Activated naive CD4-positive, alpha-beta T cell treated with anti-CD3 and anti-CD28 coated beads, Interleukin-2, amount 50 U/mL, for 72 hours (primary cell): ENCODE results near the gene UAP1. TPM values are rescaled to one million over a fixed set of nuclear protein-coding genes. Genes with fewer than 3 reads are reported as not detected.
A peak's percentile ranks its signal among the peaks of the same experiment; 100 is the strongest.

Experiments
- ATAC-seq, 2 donors: fragments of 150-1000 bp; cut with Tn5 transposase; 2 replicates each; pipeline ENCODE4 v1.10.0; 2021; ENCODE audit warnings: mild to moderate bottlenecking in 2 of 2, moderate library complexity in 2 of 2
- DNase-seq, 2 donors: peaks; one replicate each; pipeline ENCODE4 v3.0.0; 2021 to 2022; ENCODE audit warnings: low spot score in 2 of 2
- H3K27ac Mint-ChIP-seq, 2 donors: one replicate each; pipeline ENCODE4 v1.8.0; 2022; ENCODE audit warnings: mild to moderate bottlenecking in 2 of 2, mixed read lengths in 2 of 2
- H3K36me3 Mint-ChIP-seq, 2 donors: one replicate each; pipeline ENCODE4 v1.8.0; 2022; ENCODE audit warnings: mixed read lengths in 2 of 2
- H3K9me3 Mint-ChIP-seq, 2 donors: one replicate each; pipeline ENCODE4 v1.8.0; 2022; ENCODE audit warnings: mixed read lengths in 2 of 2
- total RNA-seq, 2 donors: library from RNA; stranded (reverse); gene quantifications; one replicate each; pipeline ENCODE4 v1.2.3, GENCODE V29; 2022

UAP1 gene
- total RNA-seq, 2 donors from 2014 or later: 18.6 to 34.0 TPM

DNA sequence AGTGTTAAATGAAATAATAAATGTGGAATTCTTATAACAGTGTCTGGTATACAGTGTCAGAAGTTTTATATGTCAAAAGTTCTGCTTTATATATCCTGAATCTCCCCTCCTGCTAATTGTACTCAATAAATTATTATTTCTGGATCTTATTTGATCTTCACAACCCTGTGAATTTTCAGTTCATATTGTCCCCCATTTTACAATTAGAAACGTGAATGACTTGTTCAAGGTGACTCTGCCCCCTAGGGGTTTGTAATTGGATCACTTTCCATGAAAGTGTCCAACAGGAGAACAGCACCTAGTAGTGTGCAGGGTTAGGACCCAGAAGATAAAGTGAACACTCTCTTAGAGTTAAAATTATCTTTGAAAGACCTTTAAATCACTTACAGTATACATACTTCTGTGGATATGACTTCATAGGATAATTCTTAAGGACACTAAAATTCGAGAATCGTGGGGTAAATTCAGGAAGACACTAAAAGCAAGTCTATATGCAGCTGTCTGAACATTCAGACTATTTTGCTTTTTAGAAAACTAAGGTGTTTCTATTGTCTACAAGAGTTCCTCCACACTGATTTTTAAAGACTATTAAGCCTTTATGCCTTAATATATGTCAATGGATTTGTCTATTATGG lies 66.3 kb downstream of the UAP1 start:
- DNase-seq: no peak
- no peaks in the 10 kb centered on the region for H3K9me3 Mint-ChIP-seq
- no peak overlapping the region for H3K27ac Mint-ChIP-seq
- ATAC-seq: peak in 1 of 2 donors; percentile 35
- no peaks in the 10 kb centered on the region for H3K36me3 Mint-ChIP-seq

DNA sequence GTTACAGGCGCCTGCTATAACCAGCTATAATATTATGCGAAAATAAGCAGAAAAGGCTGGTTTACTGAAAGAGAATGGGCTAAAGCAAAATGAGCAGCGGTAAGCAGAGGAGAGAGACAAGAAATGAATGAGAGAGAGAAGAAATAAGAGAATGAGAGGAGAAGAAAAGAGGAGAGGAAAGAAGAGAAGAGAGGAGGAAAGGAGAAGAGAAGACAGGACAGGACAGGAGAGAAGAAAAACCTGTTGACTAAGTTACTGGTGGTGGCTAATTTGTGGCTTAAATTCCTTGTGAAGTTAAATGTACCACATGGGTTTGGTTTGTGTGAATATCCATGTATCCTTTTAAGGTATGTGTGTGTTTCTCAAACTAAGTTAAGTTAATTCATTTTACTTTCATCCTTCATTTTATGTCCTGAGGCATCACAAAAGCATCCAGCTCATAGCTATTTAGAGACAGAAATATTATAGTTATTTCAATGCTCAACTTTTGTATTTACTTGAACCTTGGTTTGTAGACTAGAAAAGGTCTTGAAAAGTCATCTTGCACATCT lies 67.6 kb downstream of the UAP1 start:
- ATAC-seq: no peak
- Mint-ChIP-seq H3K9me3 (no peaks in the 10 kb centered on the region), H3K36me3 (no peaks in the 10 kb centered on the region), H3K27ac (no peak overlapping the region)
- DNase-seq: no peak

DNA sequence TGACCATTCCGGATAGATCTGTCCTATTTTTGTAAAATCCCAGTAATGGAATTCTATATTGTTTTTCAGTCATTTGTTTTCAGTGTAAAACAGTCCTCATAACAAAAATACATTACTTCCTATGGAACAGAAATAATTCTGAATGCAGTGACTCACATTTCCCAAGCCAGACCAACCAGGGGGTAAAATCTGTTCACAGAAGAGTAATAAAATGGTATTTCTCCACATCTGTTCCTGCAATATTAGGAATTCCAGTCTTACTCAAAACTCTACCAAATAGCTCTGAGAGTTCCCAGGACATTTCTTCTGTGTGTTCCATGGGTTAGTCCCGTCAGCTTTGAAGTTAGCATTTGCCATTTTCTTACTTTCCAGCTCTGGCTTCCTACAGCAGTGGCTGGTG lies 68.1 kb downstream of the UAP1 start:
- Mint-ChIP-seq H3K36me3 (no peaks in the 10 kb centered on the region), H3K9me3 (no peaks in the 10 kb centered on the region), H3K27ac (no peak overlapping the region)
- ATAC-seq (no peak), DNase-seq (no peak)

DNA sequence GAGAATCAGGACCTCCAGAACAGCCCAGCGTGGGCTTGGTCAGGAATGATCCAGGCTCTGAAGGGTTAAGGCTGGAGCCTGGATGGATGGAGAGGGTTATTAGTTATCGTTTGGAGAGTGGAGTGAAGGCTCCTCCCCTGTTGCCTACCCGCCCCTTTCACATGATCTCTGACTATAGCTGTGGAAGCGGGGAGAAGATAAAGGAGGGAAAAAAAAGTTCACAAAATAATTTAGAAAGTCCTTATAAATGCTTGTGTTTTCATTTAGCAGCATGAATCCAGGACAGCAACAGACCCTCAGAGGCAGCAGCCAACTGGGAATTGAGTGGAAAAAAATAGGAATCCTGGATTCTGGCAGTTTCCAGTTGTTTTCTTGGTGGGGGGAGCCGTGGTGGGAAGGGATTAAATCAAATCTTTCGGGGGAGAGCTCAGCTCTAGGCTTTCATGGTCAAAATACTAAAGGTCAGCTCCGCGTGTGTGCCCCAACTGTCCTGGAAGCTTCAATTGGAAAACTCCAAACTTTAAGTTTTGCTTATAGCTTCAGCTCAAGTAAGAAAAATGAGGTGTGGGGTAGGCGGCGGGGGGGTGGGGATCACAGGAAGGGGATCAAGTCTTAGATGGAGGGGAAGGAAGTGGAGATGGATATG lies 70.1 kb downstream of the UAP1 start:
- DNase-seq (no peak), ATAC-seq (no peak)
- H3K36me3 Mint-ChIP-seq: no peaks in the 10 kb centered on the region
- H3K27ac Mint-ChIP-seq: no peak overlapping the region
- H3K9me3 Mint-ChIP-seq: no peaks in the 10 kb centered on the region

DNA sequence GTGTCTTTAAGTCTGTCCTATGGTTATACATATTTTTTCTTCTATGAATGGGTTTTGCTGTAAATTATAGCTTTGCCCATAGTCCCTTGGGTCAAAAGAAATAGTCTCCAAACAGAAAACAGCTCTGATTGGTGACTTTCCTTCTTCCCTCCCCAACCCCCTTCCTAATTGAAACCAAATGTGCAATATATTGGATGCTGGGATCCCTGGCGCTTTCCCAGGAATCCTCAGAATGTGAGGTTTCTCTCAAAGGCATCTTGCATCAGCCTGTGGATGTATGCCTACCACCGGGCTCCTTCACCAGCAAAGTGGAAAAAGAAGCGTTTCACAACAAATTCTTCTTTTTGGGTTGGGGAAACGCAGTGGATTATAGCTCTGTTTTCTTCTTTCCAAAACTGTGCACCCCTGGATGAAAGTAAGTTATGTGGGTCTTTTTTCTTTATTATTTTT lies 70.7 kb downstream of the UAP1 start, which contains the start of gene DDR2:
DDR2 (plus strand) TSS at position 248 of the 450 bp plus-strand sequence. CDS start 86,600 bp downstream, outside the sequence.
- no peak for ATAC-seq
- DNase-seq: no peak
- no peaks in the 10 kb centered on the region for H3K36me3 Mint-ChIP-seq
- H3K27ac Mint-ChIP-seq: no peak within 1 kb of the TSS
- no peaks in the 10 kb centered on the region for H3K9me3 Mint-ChIP-seq

DNA sequence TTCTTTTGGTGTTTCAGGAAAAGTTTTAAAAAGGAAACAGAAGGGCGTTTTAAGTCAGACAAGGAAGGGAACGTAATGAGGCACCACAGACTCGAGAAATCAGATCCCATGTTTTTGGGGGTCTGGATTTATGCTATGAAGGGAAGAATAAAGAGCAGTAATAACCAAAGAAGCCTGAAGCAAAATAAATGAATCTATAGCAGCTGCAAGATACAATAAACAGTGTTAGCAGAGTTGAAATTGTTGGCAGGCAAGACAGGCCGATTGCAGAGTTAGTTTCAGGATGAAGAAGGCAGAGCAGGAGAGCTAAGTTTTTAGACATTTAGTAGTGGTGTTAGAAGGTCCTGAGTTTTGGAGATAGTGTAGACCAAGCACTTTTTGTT lies 71.2 kb downstream of the UAP1 start:
- Mint-ChIP-seq H3K36me3 (no peaks in the 10 kb centered on the region), H3K9me3 (no peaks in the 10 kb centered on the region), H3K27ac (no peak overlapping the region)
- no peak for DNase-seq
- ATAC-seq: no peak

DNA sequence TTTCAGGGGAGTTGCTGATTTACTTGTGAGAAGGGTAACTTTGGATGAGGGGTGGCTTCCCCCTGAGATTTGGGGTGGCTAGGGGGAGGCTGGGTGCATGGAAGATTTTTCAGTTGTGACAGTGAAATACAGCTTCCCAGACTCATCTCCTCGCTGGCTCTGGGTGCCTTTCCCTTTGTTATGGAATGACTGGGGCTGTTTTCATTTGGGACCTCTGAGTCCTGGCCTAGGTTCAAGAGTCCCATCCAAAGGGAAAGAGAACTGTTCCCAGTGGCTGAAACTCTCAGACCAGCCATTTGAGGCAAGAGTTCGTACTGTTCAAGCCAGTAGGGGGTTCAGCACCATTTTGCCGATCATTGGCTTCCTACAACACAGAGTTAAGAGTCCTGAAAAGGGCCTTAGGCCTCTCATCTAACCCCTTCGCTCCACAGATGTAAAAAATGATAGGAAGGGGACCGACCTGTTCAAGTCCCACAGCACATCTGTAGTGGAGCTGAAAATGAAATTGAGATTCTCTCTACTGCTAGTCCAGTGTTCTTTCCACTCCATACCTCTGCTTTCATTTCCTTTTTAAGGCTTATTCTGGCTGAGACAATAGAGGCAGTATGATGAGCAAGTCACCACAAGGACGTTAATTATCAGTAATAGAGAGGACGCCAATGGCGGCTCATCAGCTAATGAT lies 71.7 kb downstream of the UAP1 start:
- no peak overlapping the region for H3K27ac Mint-ChIP-seq
- DNase-seq (no peak), ATAC-seq (no peak)
- no peaks in the 10 kb centered on the region for H3K36me3 Mint-ChIP-seq
- no peaks in the 10 kb centered on the region for H3K9me3 Mint-ChIP-seq

DNA sequence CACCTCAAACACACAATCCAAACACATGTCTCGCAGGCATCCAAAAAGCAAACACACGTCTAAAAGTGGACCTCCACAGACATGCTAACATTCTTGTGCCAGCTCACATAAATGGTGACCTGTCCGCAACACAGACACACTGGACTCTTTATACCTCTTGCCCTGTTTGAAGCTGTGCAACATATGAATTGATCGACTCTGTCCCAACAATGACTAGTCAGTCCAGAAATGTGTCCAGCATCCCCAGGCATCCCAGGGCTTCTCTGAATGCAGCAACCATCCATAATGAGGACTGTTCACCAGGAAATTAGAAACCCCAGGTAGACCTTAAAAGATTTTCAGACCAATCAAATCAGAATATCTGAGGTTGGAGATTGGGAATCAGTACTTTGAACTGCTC lies 73.9 kb downstream of the UAP1 start:
- no peaks in the 10 kb centered on the region for H3K36me3 Mint-ChIP-seq
- no peak overlapping the region for H3K27ac Mint-ChIP-seq
- DNase-seq (no peak), ATAC-seq (no peak)
- H3K9me3 Mint-ChIP-seq: no peaks in the 10 kb centered on the region

DNA sequence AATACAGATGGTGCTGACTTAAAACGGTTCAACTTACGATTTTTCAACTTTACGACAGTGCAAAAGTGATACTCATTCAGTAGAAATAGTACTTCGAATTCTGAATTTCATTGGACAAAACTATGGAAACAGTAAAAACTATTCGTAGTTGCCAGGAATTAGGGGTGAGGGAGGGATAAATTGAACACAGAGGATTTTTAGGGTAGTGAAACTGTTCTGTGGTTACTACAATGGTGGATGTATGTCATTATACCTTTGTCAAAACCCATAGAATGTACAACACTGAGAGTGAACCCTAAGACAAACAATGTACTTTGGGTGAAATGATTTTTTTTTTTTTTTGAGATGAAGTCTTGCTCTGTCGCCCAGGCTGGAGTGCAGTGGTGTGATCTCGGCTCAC lies 78.2 kb downstream of the UAP1 start:
- DNase-seq: no peak
- Mint-ChIP-seq H3K9me3 (no peaks in the 10 kb centered on the region), H3K27ac (no peak overlapping the region), H3K36me3 (no peaks in the 10 kb centered on the region)
- ATAC-seq: no peak

DNA sequence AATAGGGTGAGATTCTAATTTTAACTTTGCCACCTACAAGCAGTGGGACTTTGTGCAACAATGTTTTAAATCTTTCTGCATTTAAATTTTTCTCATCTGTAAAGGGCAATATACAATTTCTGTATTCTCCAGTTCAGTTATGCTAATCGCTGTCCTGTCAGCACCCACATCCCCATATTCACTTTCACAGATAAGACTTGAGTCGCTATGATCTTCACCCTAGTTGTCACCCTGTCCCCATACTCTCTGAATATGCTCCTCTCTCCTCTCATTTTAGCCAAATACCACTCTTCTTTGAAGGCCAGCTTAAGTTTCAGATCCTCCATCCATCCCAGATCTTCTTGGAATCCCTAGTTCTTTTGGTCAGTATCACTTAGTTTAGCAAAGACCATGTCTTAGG lies 79.6 kb downstream of the UAP1 start:
- Mint-ChIP-seq H3K27ac (no peak overlapping the region), H3K36me3 (no peaks in the 10 kb centered on the region), H3K9me3 (no peaks in the 10 kb centered on the region)
- ATAC-seq (no peak), DNase-seq (no peak)

DNA sequence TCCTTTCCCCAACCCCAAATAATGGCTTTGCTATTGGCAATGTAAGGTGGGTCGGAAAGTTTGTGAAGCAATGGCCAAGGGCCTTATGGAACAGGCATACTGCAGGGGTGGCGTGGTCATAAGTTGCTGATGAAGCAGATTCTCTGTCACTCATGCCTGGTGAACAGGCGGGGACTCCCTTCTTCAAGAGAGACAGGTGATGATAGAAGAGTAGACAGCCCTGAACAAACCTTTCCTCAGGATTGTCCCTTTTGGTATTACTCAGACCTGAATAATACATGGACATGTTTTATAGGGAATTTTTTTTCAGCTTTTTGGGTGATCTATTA lies 83.4 kb downstream of the UAP1 start:
- Mint-ChIP-seq H3K36me3 (no peaks in the 10 kb centered on the region), H3K27ac (no peak overlapping the region), H3K9me3 (no peaks in the 10 kb centered on the region)
- ATAC-seq (no peak), DNase-seq (no peak)

DNA sequence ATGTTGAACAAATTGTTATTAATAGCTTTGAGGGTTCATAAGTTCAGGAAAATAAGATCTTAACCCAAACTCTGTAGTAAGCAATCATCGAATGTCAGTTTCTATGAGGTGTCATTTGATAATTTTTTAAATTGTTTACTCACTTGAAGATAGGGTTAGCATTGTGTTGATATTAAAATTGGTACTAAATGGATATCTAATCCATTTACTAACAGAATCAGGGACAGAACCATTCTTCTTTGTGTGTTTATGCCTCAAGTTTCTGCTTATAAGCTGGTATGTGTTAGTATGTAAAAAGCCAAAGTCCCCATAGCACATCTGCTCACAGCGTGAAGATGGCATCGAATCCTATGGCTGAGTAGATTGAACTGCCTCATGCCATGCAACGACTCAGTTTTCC lies 84.1 kb downstream of the UAP1 start:
- DNase-seq: no peak
- ATAC-seq: no peak
- Mint-ChIP-seq H3K27ac (no peak overlapping the region), H3K9me3 (no peaks in the 10 kb centered on the region), H3K36me3 (no peaks in the 10 kb centered on the region)

DNA sequence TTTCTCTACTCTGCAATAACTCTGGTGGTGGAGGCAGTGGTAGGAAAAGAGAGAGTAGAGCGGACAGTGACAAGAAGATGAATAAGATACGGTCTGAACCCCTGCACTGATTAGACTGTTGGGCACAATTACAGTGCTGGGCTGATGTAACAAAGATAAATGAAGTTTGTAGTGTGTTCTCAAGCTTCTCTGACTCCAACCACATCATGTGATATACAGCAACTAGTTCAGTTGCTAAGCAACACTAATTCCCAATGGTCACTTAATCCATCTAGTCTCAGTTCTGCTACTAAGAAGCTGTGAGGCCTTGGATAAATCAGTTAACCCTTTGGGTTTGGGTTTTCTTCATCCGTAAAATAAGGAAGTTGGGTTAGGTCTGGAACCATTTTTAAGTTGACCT lies 88.1 kb downstream of the UAP1 start:
- ATAC-seq (no peak), DNase-seq (no peak)
- H3K9me3 Mint-ChIP-seq: no peaks in the 10 kb centered on the region
- H3K27ac Mint-ChIP-seq: no peak overlapping the region
- H3K36me3 Mint-ChIP-seq: no peaks in the 10 kb centered on the region

Other genes starting within 250 kb of the UAP1 start
- gene SPATA46, start 184.9 kb upstream of the UAP1 start, total RNA-seq: not detected
- under 1 TPM; 0.14 TPM for gene C1orf226, start 180.0 kb upstream of the UAP1 start, total RNA-seq
- under 1 TPM in 1 of 2 donors, not detected in 1; 0.18 TPM for gene SH2D1B, start 149.6 kb upstream of the UAP1 start, total RNA-seq
- 10 to 100 TPM; 45.6 to 51.8 TPM for gene UHMK1, start 63.9 kb upstream of the UAP1 start, total RNA-seq
- under 1 TPM; 0.31 to 0.71 TPM for gene DDR2, start 70.7 kb downstream of the UAP1 start, total RNA-seq
- 10 to 100 TPM; 26.2 to 39.3 TPM for gene HSD17B7, start 229.0 kb downstream of the UAP1 start, total RNA-seq